PFSK-1 (cell line): Measurements from ENCODE around the gene SUPT3H.

Source experiments
- FOXP2 ChIP-seq: optimal IDR thresholded peaks from 2 replicates; pipeline ENCODE3; 2011; ENCODE audit warnings: borderline replicate concordance, control low read depth, inconsistent platforms; ENCODE audit not compliant: insufficient read depth; ENCODE audit errors: extremely low read length, extremely low read depth
- POLR2AphosphoS5 ChIP-seq: IDR thresholded peaks from 2 replicates; pipeline ENCODE4 v1.6.1; 2012; ENCODE audit warnings: low read depth, mild to moderate bottlenecking, control low read depth, low read length, moderate library complexity
- REST ChIP-seq, 2 experiments: IDR thresholded peaks; 2 replicates each; pipeline versions ENCODE4 v1.6.1 to v1.8.0; 2011 to 2012; ENCODE audit warnings: low read depth in 2 of 2, low read length in 2 of 2, control low read depth in 1 of 2, inconsistent platforms in 1 of 2, mild to moderate bottlenecking in 1 of 2, moderate library complexity in 1 of 2; ENCODE audit not compliant: insufficient read depth in 1 of 2
- SIN3A ChIP-seq: IDR thresholded peaks from 2 replicates; pipeline ENCODE4 v1.6.1; 2012; ENCODE audit warnings: mild to moderate bottlenecking, low read length, moderate library complexity, borderline replicate concordance; ENCODE audit not compliant: insufficient read depth
- TAF1 ChIP-seq: IDR thresholded peaks from 2 replicates; pipeline ENCODE4 v1.6.1; 2012; ENCODE audit warnings: low read length, control low read depth, borderline replicate concordance; ENCODE audit not compliant: insufficient read depth

SUPT3H gene

DNA sequence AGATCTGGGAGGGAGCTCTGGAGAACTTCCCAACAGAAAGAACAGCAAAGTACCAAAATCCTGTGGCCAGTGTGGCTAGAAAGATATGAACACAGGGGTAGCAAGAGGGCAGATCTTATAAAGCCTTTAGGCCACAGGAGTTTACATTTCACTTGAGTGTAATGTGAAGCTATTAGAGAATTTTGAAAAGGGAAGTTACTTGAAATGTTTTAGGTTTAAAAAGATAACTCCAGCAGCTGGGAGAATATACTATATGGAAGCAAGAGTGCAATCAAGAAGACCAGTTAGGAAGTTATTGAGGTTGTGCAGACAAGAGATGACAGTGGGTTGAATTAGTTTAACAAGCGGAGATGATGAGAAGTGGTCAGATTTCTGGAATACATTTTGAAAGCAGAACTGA is 7.9 kb downstream of the SUPT3H start:
- TF ChIP-seq TAF1 (no peak), POLR2AphosphoS5 (no peak), REST (IDR thresholded peaks at IDR 0.05; ENCODE audit: insufficient read depth in 1 of 2, low read depth in 2 of 2, low read length in 2 of 2) (no peak), FOXP2 (no peak), SIN3A (no peak)

DNA sequence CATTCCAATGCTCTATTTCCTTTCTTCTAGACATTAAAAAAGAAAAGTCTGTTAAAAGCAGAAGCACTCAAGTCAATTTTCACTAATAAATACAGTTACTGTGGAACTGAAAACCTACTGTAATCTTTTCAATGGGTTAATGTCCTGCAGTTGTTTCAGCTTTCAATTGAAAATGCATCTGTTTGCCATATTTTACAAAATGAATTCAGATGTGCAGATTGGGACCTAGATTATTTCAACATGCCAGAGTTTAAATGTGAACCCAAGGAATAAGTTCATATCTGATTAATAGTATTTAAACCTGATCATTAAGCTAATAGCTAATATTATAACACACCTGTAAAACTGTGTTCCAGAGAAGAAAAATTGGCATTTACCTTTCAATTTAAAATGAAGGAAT is 9.7 kb downstream of the SUPT3H start:
- no peak for TF ChIP-seq REST (IDR thresholded peaks at IDR 0.05; ENCODE audit: insufficient read depth in 1 of 2, low read depth in 2 of 2, low read length in 2 of 2)
- no peak for TF ChIP-seq SIN3A
- TF ChIP-seq FOXP2 = no peak
- no peak for TF ChIP-seq TAF1
- TF ChIP-seq POLR2AphosphoS5 = no peak

- TF ChIP-seq SIN3A (no peak), FOXP2 (no peak), POLR2AphosphoS5 (no peak), REST (IDR thresholded peaks at IDR 0.05; ENCODE audit: insufficient read depth in 1 of 2, low read depth in 2 of 2, low read length in 2 of 2) (no peak)
Measured at GRCh38 chr6:45366534-45366933, 11.2 kb downstream of the SUPT3H start.

DNA sequence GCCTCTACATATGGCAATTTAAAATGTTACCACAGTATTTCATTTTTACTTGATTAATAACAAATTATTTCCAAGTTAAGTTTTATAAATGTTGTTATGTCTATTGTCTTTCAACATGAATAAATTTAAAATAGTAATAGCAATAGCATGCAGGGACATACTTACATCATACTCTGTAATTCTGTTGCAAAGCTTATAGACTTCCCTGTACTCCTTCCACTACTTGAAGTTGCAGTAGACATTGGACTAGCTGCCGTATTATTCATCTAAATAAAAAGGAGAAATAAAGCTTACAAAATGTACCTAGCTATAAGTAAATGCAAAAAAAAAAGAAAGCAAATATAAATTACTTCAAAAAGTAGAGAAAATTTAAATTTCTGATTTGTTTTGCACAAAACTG is 12.7 kb downstream of the SUPT3H start:
- TF ChIP-seq TAF1 = no peak
- no peak for TF ChIP-seq REST (IDR thresholded peaks at IDR 0.05; ENCODE audit: insufficient read depth in 1 of 2, low read depth in 2 of 2, low read length in 2 of 2)
- TF ChIP-seq SIN3A = no peak
- no peak for TF ChIP-seq POLR2AphosphoS5

- TF ChIP-seq FOXP2 = no peak
- TF ChIP-seq SIN3A = no peak
Measured at GRCh38 chr6:45364466-45364865, 13.3 kb downstream of the SUPT3H start.

DNA sequence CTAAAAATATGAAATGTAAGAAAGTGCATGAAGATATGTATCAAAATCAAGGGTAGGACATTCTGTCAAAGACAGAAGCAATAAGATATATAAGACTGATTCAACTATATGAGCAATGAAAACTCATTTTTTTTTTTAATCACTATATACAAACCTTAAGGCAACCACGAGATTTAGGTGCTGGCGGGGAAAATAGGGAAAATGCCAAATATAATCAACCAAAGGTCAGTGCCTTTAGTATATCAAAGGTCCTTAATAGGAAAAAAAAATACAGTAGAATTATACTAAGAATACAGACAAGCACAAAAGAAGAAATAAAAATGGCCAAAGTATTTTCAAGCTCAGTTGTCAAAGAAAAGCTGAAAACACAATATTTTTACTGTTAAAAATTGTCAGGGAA is 24.1 kb downstream of the SUPT3H start:
- no peak for TF ChIP-seq REST (IDR thresholded peaks at IDR 0.05; ENCODE audit: insufficient read depth in 1 of 2, low read depth in 2 of 2, low read length in 2 of 2)
- TF ChIP-seq SIN3A = no peak
- TF ChIP-seq TAF1 = no peak
- TF ChIP-seq POLR2AphosphoS5 = no peak
